ENCODE data around the gene PRKAG2. TPM values are rescaled to one million over a fixed set of nuclear protein-coding genes. Genes with fewer than 3 reads are reported as not detected.

Gene PRKAG2
- total and polyA plus RNA-seq, 4 donors, result 17.5 to 33.3 (median 23.9) TPM

DNA sequence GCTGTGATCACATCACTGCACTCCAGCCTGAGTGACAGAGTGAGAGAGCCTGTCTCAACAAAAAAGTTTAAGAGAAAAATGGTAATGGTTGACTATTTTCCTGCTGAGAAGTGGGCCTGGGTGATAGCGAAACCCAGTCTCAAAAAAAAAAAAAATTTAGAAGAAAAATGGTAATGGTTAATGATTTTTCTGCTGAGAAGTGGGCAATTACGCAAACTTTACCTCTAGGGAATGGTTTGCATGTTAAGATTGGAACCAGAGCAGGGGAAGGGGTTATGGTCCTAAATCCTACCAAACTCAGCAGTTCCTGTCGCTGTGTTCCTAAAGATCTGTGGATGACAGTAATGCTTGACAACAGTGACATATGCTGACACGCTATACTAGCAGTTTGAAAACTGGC, 226.8 kb downstream of the PRKAG2 start:
- WGBS, 2 donors, result 97% methylated on average over 4 of the region's 4 CpGs
- Histone ChIP-seq H3K9me3 (ENCODE audit: control insufficient read depth in 4 of 4, insufficient read depth in 3 of 4, low read length in 3 of 4) (peaks cover 0 to 1% (median 0%) of the 10 kb centered on the region in 4 donors), H3K4me1 (ENCODE audit: control insufficient read depth in 5 of 5, insufficient read depth in 5 of 5, low read length in 5 of 5) (peaks cover 0 to 6% (median 4%) of the 10 kb centered on the region in 5 donors), H3K36me3 (ENCODE audit: control insufficient read depth in 4 of 4, insufficient read depth in 4 of 4, low read length in 4 of 4) (no peaks in the 10 kb centered on the region), H3K9ac (ENCODE audit: insufficient read depth in 1 of 2, low read length in 2 of 2) (no peak overlapping the region), H3K4me3 (no peak overlapping the region), H3K27ac (ENCODE audit: low read depth in 1 of 2, low read length in 1 of 2) (peak overlapping the region in 1 of 2 donors; percentile 11), H3K27me3 (ENCODE audit: control insufficient read depth in 3 of 3, insufficient read depth in 3 of 3, low read length in 2 of 3) (no peaks in the 10 kb centered on the region)
- TF ChIP-seq, protein P1, sequence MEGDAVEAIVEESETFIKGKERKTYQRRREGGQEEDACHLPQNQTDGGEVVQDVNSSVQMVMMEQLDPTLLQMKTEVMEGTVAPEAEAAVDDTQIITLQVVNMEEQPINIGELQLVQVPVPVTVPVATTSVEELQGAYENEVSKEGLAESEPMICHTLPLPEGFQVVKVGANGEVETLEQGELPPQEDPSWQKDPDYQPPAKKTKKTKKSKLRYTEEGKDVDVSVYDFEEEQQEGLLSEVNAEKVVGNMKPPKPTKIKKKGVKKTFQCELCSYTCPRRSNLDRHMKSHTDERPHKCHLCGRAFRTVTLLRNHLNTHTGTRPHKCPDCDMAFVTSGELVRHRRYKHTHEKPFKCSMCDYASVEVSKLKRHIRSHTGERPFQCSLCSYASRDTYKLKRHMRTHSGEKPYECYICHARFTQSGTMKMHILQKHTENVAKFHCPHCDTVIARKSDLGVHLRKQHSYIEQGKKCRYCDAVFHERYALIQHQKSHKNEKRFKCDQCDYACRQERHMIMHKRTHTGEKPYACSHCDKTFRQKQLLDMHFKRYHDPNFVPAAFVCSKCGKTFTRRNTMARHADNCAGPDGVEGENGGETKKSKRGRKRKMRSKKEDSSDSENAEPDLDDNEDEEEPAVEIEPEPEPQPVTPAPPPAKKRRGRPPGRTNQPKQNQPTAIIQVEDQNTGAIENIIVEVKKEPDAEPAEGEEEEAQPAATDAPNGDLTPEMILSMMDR (IDR thresholded peaks at IDR 0.05; ENCODE audit: control extremely low read depth, extremely low read depth), result no peak
- peak in 1 of 3 donors; percentile 43 for DNase-seq
- ATAC-seq (ENCODE audit: insufficient read depth, low FRiP score), result no peak

DNA sequence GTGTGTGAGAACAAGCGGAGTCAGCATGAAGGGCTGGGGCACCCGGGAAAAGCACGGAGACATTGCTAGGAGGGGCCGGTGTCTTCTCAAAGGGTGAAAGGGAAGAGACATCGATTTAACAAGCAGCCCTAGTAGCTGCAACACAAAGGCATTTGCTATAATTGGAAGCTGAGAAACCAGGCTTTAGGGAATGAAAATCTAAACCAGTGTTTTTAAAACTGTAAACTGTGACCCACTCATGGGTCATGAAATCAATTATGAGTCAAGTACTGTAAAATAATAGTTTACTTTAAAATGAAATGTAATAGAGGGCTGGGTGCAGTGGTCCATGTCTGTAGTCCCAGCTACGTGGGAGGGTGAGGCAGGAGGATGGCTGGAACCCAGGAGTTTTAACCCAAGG, 228.5 kb downstream of the PRKAG2 start:
- no peak overlapping the region for H3K4me3 ChIP-seq
- DNase-seq (no peak), ATAC-seq (ENCODE audit: insufficient read depth, low FRiP score) (no peak)
- H3K27ac ChIP-seq (ENCODE audit: low read depth in 1 of 2, low read length in 1 of 2), result no peak overlapping the region
- no peaks in the 10 kb centered on the region for H3K27me3 ChIP-seq (ENCODE audit: control insufficient read depth in 3 of 3, insufficient read depth in 3 of 3, low read length in 2 of 3)
- H3K9me3 ChIP-seq (ENCODE audit: control insufficient read depth in 4 of 4, insufficient read depth in 3 of 4, low read length in 3 of 4), result peaks cover 0 to 2% (median 0%) of the 10 kb centered on the region in 4 donors
- no peak overlapping the region for H3K9ac ChIP-seq (ENCODE audit: insufficient read depth in 1 of 2, low read length in 2 of 2)
- TF ChIP-seq, protein P1 (IDR thresholded peaks at IDR 0.05; ENCODE audit: control extremely low read depth, extremely low read depth), result no peak
- H3K4me1 ChIP-seq (ENCODE audit: control insufficient read depth in 5 of 5, insufficient read depth in 5 of 5, low read length in 5 of 5), result peaks cover 0 to 6% (median 4%) of the 10 kb centered on the region in 5 donors
- WGBS, 2 donors, result 92 to 93% methylated on average over 6 of the region's 6 CpGs
- H3K36me3 ChIP-seq (ENCODE audit: control insufficient read depth in 4 of 4, insufficient read depth in 4 of 4, low read length in 4 of 4), result no peaks in the 10 kb centered on the region

DNA sequence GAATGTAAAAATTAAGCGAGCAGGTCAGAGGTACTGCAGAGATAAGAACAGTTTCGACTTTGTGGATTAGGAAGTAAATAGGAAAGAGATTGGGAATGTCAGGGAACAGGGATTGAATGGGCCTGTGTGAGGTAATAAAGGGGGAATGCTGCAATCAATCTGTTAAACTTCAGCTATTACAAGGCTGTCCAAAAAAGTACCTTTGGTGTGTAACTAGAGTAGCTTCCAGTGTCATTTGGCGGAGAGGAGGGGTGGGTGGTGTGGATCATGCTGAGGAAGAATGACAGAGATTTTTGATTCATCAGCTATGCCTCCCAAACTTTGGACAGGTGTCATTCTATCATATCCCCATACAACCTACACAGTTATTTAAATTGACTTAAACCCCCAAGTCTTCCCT, 229.0 kb downstream of the PRKAG2 start:
- Histone ChIP-seq H3K27me3 (ENCODE audit: control insufficient read depth in 3 of 3, insufficient read depth in 3 of 3, low read length in 2 of 3) (no peaks in the 10 kb centered on the region), H3K4me1 (ENCODE audit: control insufficient read depth in 5 of 5, insufficient read depth in 5 of 5, low read length in 5 of 5) (peaks cover 0 to 6% (median 4%) of the 10 kb centered on the region in 5 donors), H3K27ac (ENCODE audit: low read depth in 1 of 2, low read length in 1 of 2) (no peak overlapping the region), H3K9me3 (ENCODE audit: control insufficient read depth in 4 of 4, insufficient read depth in 3 of 4, low read length in 3 of 4) (peaks cover 0 to 2% (median 0%) of the 10 kb centered on the region in 4 donors), H3K4me3 (no peak overlapping the region), H3K36me3 (ENCODE audit: control insufficient read depth in 4 of 4, insufficient read depth in 4 of 4, low read length in 4 of 4) (no peaks in the 10 kb centered on the region), H3K9ac (ENCODE audit: insufficient read depth in 1 of 2, low read length in 2 of 2) (no peak overlapping the region)
- WGBS, 2 donors, result 88 to 96% methylated on average over 3 of the region's 3 CpGs
- no peak for DNase-seq
- TF ChIP-seq, protein P1 (IDR thresholded peaks at IDR 0.05; ENCODE audit: control extremely low read depth, extremely low read depth), result no peak
- ATAC-seq (ENCODE audit: insufficient read depth, low FRiP score), result no peak

DNA sequence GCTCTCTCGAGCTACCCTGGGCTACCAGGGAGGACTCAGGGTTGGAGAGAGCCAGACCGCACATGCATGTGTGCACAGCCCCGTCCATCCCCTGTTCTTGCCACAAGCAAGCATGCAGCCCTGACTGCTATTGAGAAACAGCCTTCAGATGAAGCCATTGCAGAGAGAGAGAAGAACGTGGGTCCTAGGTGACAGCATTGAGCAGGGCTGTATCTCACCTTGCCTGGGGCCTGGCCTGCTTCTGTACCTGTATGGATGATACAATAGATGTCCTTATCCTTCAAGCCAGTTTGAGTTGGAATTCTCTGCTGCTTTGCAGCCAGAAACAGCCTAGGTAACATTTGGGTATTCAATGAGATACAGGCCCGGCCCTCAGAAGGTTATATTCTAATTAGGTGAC, 229.9 kb downstream of the PRKAG2 start:
- TF ChIP-seq, protein P1 (IDR thresholded peaks at IDR 0.05; ENCODE audit: control extremely low read depth, extremely low read depth), result no peak
- peaks cover 0 to 6% (median 4%) of the 10 kb centered on the region in 5 donors for H3K4me1 ChIP-seq (ENCODE audit: control insufficient read depth in 5 of 5, insufficient read depth in 5 of 5, low read length in 5 of 5)
- H3K9ac ChIP-seq (ENCODE audit: insufficient read depth in 1 of 2, low read length in 2 of 2), result no peak overlapping the region
- 84 to 96% methylated on average over 5 of the region's 5 CpGs for WGBS, 2 donors
- no peaks in the 10 kb centered on the region for H3K27me3 ChIP-seq (ENCODE audit: control insufficient read depth in 3 of 3, insufficient read depth in 3 of 3, low read length in 2 of 3)
- no peak for ATAC-seq (ENCODE audit: insufficient read depth, low FRiP score)
- DNase-seq, result no peak
- H3K27ac ChIP-seq (ENCODE audit: low read depth in 1 of 2, low read length in 1 of 2), result no peak overlapping the region
- peaks cover 0 to 2% (median 0%) of the 10 kb centered on the region in 4 donors for H3K9me3 ChIP-seq (ENCODE audit: control insufficient read depth in 4 of 4, insufficient read depth in 3 of 4, low read length in 3 of 4)
- H3K36me3 ChIP-seq (ENCODE audit: control insufficient read depth in 4 of 4, insufficient read depth in 4 of 4, low read length in 4 of 4), result no peaks in the 10 kb centered on the region
- peak overlapping the region; percentile 16 for H3K4me3 ChIP-seq
